CD4-positive, alpha-beta T cell (primary cell): ENCODE measurements around the gene HS6ST3. TPM values are rescaled to one million over a fixed set of nuclear protein-coding genes. Genes with fewer than 3 reads are reported as not detected.

Source experiments
- ATAC-seq: fragments of 200-7000 bp; cut with Tn5 transposase; one replicate; pipeline ENCODE4 v1.10.0; 2022; ENCODE audit warnings: mild to moderate bottlenecking; ENCODE audit not compliant: poor library complexity
- CTCF ChIA-PET: fragments of 350-600 bp; sonication (Branson Sonifier 250); formaldehyde crosslinking; loops from one replicate; lab custom pipeline; 2021; ENCODE audit warnings: antibody characterized with exemption, inconsistent platforms; lab: Charles Lee
- POLR2A ChIA-PET: fragments of 350-600 bp; sonication (Branson Sonifier 250); formaldehyde crosslinking; loops from one replicate; lab custom pipeline; 2021; ENCODE audit warnings: antibody characterized with exemption, inconsistent platforms; lab: Charles Lee
- DNase-seq, 14 experiments: peaks; one replicate each; pipeline ENCODE4 v3.0.0-alpha.2; 2013 to 2020; ENCODE audit warnings: mixed read lengths in 2 of 14
- H3K27ac ChIP-seq, 2 donors: one replicate each; pipeline versions ENCODE4 v1.5.1 to v1.7.0; 2013; ENCODE audit warnings: low read length in 2 of 2, low read depth in 1 of 2, mild to moderate bottlenecking in 1 of 2
- H3K27me3 ChIP-seq, 2 experiments: 1 replicate in 1 of 2; 2 replicates in 1 of 2; pipeline versions ENCODE4 v1.6.1 to v1.7.0; 2013; ENCODE audit warnings: low read length in 2 of 2, control low read depth in 1 of 2, mild to moderate bottlenecking in 1 of 2, moderate library complexity in 1 of 2; ENCODE audit not compliant: insufficient read depth in 2 of 2, control insufficient read depth in 1 of 2
- H3K36me3 ChIP-seq: one replicate; pipeline ENCODE4 v1.6.1; 2013; ENCODE audit warnings: low read length, control low read depth; ENCODE audit not compliant: insufficient read depth
- H3K4me1 ChIP-seq: one replicate; pipeline ENCODE4 v1.6.1; 2013; ENCODE audit warnings: low read length, control low read depth; ENCODE audit not compliant: insufficient read depth
- H3K4me3 ChIP-seq: one replicate; pipeline ENCODE4 v1.5.1; 2013; ENCODE audit warnings: mild to moderate bottlenecking, low read length, moderate library complexity
- H3K9me3 ChIP-seq, 2 experiments: 1 replicate in 1 of 2; 2 replicates in 1 of 2; pipeline versions ENCODE4 v1.6.1 to v1.7.0; 2013; ENCODE audit warnings: low read length in 2 of 2, mild to moderate bottlenecking in 2 of 2, control low read depth in 1 of 2, moderate library complexity in 1 of 2; ENCODE audit not compliant: control insufficient read depth in 1 of 2, insufficient read depth in 1 of 2
- H3K27ac Mint-ChIP-seq: one replicate; pipeline ENCODE4 v1.8.0; 2020; ENCODE audit warnings: mixed read lengths
- H3K27me3 Mint-ChIP-seq: one replicate; pipeline ENCODE4 v1.8.0; 2021; ENCODE audit warnings: mixed read lengths
- H3K36me3 Mint-ChIP-seq: one replicate; pipeline ENCODE4 v1.8.0; 2021; ENCODE audit warnings: low read depth, mixed read lengths
- H3K4me1 Mint-ChIP-seq: one replicate; pipeline ENCODE4 v1.8.0; 2021; ENCODE audit warnings: low read depth, mixed read lengths
- H3K4me3 Mint-ChIP-seq: one replicate; pipeline ENCODE4 v1.8.0; 2020; ENCODE audit warnings: mild to moderate bottlenecking, mixed read lengths
- H3K9me3 Mint-ChIP-seq: one replicate; pipeline ENCODE4 v1.8.0; 2020; ENCODE audit warnings: mixed read lengths
- CTCF ChIP-seq: fragments of 200-600 bp; IDR thresholded peaks from one replicate; pipeline ENCODE4 v1.8.0; 2022; ENCODE audit warnings: antibody characterized with exemption, mild to moderate bottlenecking
- intact Hi-C, 2 experiments: fragments of 100-400 bp; cut with DNase I in 1 of 2; cut with micrococcal nuclease in 1 of 2; formaldehyde crosslinking; loops; one replicate each; pipeline versions ENCODE4 v1.15.1 to v1.9.0; 2023 to 2025; cut with DNase I, micrococcal nuclease
- total RNA-seq, 174 experiments: library from RNA in 2 of 174; stranded (reverse) in 2 of 174; gene quantifications; one replicate each; pipeline ENCODE4 v1.2.3 and lab custom pipeline; 2021 to 2026

The HS6ST3 gene
- total RNA-seq, 2 experiments from 2014 or later, result not detected

- Histone ChIP-seq H3K27me3 (no peaks in the 10 kb centered on the region), H3K9me3 (no peaks in the 10 kb centered on the region), H3K4me1 (no peaks in the 10 kb centered on the region), H3K36me3 (no peaks in the 10 kb centered on the region), H3K27ac (no peak overlapping the region), H3K4me3 (no peak overlapping the region)
- H3K4me3 Mint-ChIP-seq, result no peak overlapping the region
- H3K9me3 Mint-ChIP-seq, result peaks cover 10% of the 10 kb centered on the region
- intact Hi-C loops, result no loop called here
- H3K36me3 Mint-ChIP-seq, result no peaks in the 10 kb centered on the region
- no peak for TF ChIP-seq CTCF
- POLR2A ChIA-PET, result no interaction called here
- DNase-seq (no peak), ATAC-seq (no peak)
- no peak overlapping the region for H3K27ac Mint-ChIP-seq
- no peaks in the 10 kb centered on the region for H3K4me1 Mint-ChIP-seq
- CTCF ChIA-PET, result no interaction called here
- no peaks in the 10 kb centered on the region for H3K27me3 Mint-ChIP-seq
These were observed 659.9 kb downstream of the HS6ST3 start for GRCh38 chr13:96749825-96750224.

GRCh38 chr13:96751089-96751488 is 661.2 kb downstream of the HS6ST3 start:
- DNase-seq, result no peak
- H3K4me1 ChIP-seq, result no peaks in the 10 kb centered on the region
- intact Hi-C loops, result no loop called here
- no peaks in the 10 kb centered on the region for H3K27me3 ChIP-seq
- CTCF ChIA-PET, result no interaction called here
- H3K9me3 ChIP-seq, result no peaks in the 10 kb centered on the region
- TF ChIP-seq CTCF, result no peak
- Mint-ChIP-seq H3K27ac (no peak overlapping the region), H3K36me3 (no peaks in the 10 kb centered on the region), H3K27me3 (no peaks in the 10 kb centered on the region), H3K4me1 (no peaks in the 10 kb centered on the region), H3K4me3 (no peak overlapping the region), H3K9me3 (peaks cover 10% of the 10 kb centered on the region)
- POLR2A ChIA-PET, result no interaction called here
- no peaks in the 10 kb centered on the region for H3K36me3 ChIP-seq
- no peak overlapping the region for H3K4me3 ChIP-seq
- ATAC-seq, result no peak
- no peak overlapping the region for H3K27ac ChIP-seq

- Mint-ChIP-seq H3K9me3 (no peaks in the 10 kb centered on the region), H3K36me3 (no peaks in the 10 kb centered on the region), H3K27me3 (no peaks in the 10 kb centered on the region), H3K27ac (no peak overlapping the region), H3K4me3 (no peak overlapping the region), H3K4me1 (no peaks in the 10 kb centered on the region)
- no peak overlapping the region for H3K27ac ChIP-seq
- intact Hi-C loops, result no loop called here
- DNase-seq, result no peak
- H3K9me3 ChIP-seq, result no peaks in the 10 kb centered on the region
- no peaks in the 10 kb centered on the region for H3K4me1 ChIP-seq
- no peaks in the 10 kb centered on the region for H3K27me3 ChIP-seq
- ChIA-PET POLR2A (no interaction called here), CTCF (no interaction called here)
- no peak for TF ChIP-seq CTCF
- H3K36me3 ChIP-seq, result no peaks in the 10 kb centered on the region
- H3K4me3 ChIP-seq, result no peak overlapping the region
- ATAC-seq, result no peak
These were observed 673.0 kb downstream of the HS6ST3 start for GRCh38 chr13:96762876-96763275.
